Measurements from ENCODE around the gene DSTN. TPM values are rescaled to one million over a fixed set of nuclear protein-coding genes. Genes with fewer than 3 reads are reported as not detected.

DSTN gene
- total and polyA plus RNA-seq, 9 of the 15 experiments (the other 6 are each of a cell fraction or from before 2014, with no cell fraction given): 25.7 to 88.3 (median 61.0) TPM

DNA sequence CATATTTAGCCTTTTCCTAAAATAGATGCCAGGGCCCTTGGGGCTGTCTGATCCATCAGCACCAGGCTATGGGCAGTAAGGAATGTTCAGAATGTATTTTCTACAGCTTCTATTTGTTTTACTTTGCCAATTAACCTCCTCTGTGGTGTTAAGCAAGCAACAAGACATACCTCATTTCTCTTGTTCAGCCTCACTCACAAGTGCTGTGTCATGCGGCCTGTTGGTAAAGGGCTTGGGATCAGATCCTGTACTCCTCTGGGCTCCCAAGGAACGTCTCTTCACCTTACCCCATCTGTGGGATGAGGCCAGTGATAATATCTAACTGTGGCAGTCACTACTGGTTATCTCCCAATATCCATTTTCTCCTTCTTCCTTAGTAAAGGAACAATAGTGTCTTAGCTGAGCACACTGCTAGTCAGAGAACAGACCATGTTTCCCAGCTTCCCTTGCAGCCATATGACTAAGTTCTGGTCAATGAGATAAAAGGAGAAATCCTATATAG is 7.0 kb upstream of the DSTN start (continued):
- TF ChIP-seq, protein P1, sequence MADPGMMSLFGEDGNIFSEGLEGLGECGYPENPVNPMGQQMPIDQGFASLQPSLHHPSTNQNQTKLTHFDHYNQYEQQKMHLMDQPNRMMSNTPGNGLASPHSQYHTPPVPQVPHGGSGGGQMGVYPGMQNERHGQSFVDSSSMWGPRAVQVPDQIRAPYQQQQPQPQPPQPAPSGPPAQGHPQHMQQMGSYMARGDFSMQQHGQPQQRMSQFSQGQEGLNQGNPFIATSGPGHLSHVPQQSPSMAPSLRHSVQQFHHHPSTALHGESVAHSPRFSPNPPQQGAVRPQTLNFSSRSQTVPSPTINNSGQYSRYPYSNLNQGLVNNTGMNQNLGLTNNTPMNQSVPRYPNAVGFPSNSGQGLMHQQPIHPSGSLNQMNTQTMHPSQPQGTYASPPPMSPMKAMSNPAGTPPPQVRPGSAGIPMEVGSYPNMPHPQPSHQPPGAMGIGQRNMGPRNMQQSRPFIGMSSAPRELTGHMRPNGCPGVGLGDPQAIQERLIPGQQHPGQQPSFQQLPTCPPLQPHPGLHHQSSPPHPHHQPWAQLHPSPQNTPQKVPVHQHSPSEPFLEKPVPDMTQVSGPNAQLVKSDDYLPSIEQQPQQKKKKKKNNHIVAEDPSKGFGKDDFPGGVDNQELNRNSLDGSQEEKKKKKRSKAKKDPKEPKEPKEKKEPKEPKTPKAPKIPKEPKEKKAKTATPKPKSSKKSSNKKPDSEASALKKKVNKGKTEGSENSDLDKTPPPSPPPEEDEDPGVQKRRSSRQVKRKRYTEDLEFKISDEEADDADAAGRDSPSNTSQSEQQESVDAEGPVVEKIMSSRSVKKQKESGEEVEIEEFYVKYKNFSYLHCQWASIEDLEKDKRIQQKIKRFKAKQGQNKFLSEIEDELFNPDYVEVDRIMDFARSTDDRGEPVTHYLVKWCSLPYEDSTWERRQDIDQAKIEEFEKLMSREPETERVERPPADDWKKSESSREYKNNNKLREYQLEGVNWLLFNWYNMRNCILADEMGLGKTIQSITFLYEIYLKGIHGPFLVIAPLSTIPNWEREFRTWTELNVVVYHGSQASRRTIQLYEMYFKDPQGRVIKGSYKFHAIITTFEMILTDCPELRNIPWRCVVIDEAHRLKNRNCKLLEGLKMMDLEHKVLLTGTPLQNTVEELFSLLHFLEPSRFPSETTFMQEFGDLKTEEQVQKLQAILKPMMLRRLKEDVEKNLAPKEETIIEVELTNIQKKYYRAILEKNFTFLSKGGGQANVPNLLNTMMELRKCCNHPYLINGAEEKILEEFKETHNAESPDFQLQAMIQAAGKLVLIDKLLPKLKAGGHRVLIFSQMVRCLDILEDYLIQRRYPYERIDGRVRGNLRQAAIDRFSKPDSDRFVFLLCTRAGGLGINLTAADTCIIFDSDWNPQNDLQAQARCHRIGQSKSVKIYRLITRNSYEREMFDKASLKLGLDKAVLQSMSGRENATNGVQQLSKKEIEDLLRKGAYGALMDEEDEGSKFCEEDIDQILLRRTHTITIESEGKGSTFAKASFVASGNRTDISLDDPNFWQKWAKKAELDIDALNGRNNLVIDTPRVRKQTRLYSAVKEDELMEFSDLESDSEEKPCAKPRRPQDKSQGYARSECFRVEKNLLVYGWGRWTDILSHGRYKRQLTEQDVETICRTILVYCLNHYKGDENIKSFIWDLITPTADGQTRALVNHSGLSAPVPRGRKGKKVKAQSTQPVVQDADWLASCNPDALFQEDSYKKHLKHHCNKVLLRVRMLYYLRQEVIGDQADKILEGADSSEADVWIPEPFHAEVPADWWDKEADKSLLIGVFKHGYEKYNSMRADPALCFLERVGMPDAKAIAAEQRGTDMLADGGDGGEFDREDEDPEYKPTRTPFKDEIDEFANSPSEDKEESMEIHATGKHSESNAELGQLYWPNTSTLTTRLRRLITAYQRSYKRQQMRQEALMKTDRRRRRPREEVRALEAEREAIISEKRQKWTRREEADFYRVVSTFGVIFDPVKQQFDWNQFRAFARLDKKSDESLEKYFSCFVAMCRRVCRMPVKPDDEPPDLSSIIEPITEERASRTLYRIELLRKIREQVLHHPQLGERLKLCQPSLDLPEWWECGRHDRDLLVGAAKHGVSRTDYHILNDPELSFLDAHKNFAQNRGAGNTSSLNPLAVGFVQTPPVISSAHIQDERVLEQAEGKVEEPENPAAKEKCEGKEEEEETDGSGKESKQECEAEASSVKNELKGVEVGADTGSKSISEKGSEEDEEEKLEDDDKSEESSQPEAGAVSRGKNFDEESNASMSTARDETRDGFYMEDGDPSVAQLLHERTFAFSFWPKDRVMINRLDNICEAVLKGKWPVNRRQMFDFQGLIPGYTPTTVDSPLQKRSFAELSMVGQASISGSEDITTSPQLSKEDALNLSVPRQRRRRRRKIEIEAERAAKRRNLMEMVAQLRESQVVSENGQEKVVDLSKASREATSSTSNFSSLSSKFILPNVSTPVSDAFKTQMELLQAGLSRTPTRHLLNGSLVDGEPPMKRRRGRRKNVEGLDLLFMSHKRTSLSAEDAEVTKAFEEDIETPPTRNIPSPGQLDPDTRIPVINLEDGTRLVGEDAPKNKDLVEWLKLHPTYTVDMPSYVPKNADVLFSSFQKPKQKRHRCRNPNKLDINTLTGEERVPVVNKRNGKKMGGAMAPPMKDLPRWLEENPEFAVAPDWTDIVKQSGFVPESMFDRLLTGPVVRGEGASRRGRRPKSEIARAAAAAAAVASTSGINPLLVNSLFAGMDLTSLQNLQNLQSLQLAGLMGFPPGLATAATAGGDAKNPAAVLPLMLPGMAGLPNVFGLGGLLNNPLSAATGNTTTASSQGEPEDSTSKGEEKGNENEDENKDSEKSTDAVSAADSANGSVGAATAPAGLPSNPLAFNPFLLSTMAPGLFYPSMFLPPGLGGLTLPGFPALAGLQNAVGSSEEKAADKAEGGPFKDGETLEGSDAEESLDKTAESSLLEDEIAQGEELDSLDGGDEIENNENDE (IDR thresholded peaks at IDR 0.05; ENCODE audit: low read depth, low read length): no peak
- TF ChIP-seq CBFB (CRISPR knock-in tag; IDR thresholded peaks at IDR 0.05): no peak
- TF ChIP-seq RBBP5 (IDR thresholded peaks at IDR 0.05; ENCODE audit: borderline replicate concordance, insufficient read depth, low read length, poor library complexity, severe bottlenecking): no peak
- no peak for TF ChIP-seq NCOR1 (IDR thresholded peaks at IDR 0.05)
- TF ChIP-seq VEZF1 (CRISPR knock-in tag; IDR thresholded peaks at IDR 0.05): no peak
- no peak for TF ChIP-seq CCAR2 (IDR thresholded peaks at IDR 0.05; ENCODE audit: low read depth, low read length)
- no peak for TF ChIP-seq ZNF41 (CRISPR knock-in tag; conservative IDR thresholded peaks at IDR 0.05)
- TF ChIP-seq MXD1 (CRISPR knock-in tag; IDR thresholded peaks at IDR 0.05; ENCODE audit: borderline replicate concordance, poor library complexity, severe bottlenecking): no peak
- no peak for TF ChIP-seq MLLT1 (IDR thresholded peaks at IDR 0.05)
- TF ChIP-seq TCF3 (CRISPR knock-in tag; IDR thresholded peaks at IDR 0.05): peak; percentile 43
- peak; percentile 4; the same call in 1 of the 2 replicates for TF ChIP-seq NFE2L1 (tag; IDR thresholded peaks at IDR 0.05; ENCODE audit: borderline replicate concordance, low read depth)
- TF ChIP-seq E2F3 (CRISPR knock-in tag; IDR thresholded peaks at IDR 0.05): no peak
- no peak for TF ChIP-seq PTBP1 (IDR thresholded peaks at IDR 0.05; ENCODE audit: low read depth, low read length)
